Naive B cell (primary cell): ENCODE data around the gene TAOK1. TPM values are rescaled to one million over a fixed set of nuclear protein-coding genes. Genes with fewer than 3 reads are reported as not detected.

ENCODE experiments used
- ATAC-seq, 2 donors: fragments of 150-1000 bp; cut with Tn5 transposase; 2 replicates each; pipeline ENCODE4 v1.10.0; 2021; ENCODE audit warnings: low read depth in 2 of 2, mild to moderate bottlenecking in 2 of 2, moderate library complexity in 2 of 2
- DNase-seq: peaks from one replicate; pipeline ENCODE4 v3.0.0; 2022
- H3K27ac Mint-ChIP-seq, 6 donors: one replicate each; pipeline ENCODE4 v1.8.0; 2020 to 2022; ENCODE audit warnings: mild to moderate bottlenecking in 6 of 6, mixed read lengths in 6 of 6, moderate library complexity in 5 of 6, inconsistent platforms in 2 of 6
- H3K27me3 Mint-ChIP-seq, 3 donors: one replicate each; pipeline ENCODE4 v1.8.0; 2021 to 2022; ENCODE audit warnings: mixed read lengths in 3 of 3, mild to moderate bottlenecking in 1 of 3
- H3K36me3 Mint-ChIP-seq, 2 donors: one replicate each; pipeline ENCODE4 v1.8.0; 2020 to 2022; ENCODE audit warnings: mixed read lengths in 2 of 2, inconsistent platforms in 1 of 2, mild to moderate bottlenecking in 1 of 2
- H3K4me1 Mint-ChIP-seq, 3 donors: one replicate each; pipeline ENCODE4 v1.8.0; 2020 to 2022; ENCODE audit warnings: mixed read lengths in 3 of 3, inconsistent platforms in 1 of 3, mild to moderate bottlenecking in 1 of 3, moderate library complexity in 1 of 3
- H3K4me3 Mint-ChIP-seq, 8 donors: one replicate each; pipeline ENCODE4 v1.8.0; 2020 to 2022; ENCODE audit warnings: mild to moderate bottlenecking in 8 of 8, mixed read lengths in 8 of 8, moderate library complexity in 8 of 8, inconsistent platforms in 2 of 8
- H3K9me3 Mint-ChIP-seq, 7 donors: one replicate each; pipeline ENCODE4 v1.8.0; 2020 to 2022; ENCODE audit warnings: mixed read lengths in 7 of 7, mild to moderate bottlenecking in 5 of 7, inconsistent platforms in 2 of 7, moderate library complexity in 1 of 7
- polyA plus RNA-seq, 6 donors: library from polyadenylated mRNA; unstranded; fragments of 300-500 nt; fragmentation: Illumina TruSeq; gene quantifications; one replicate each; pipeline ENCODE4 v1.2.3, GENCODE V29; 2021; ENCODE audit warnings: low read depth in 6 of 6

TAOK1 gene
- polyA plus RNA-seq, 6 donors from 2014 or later, result 0.06 to 6.9 (median 3.8) TPM

DNA sequence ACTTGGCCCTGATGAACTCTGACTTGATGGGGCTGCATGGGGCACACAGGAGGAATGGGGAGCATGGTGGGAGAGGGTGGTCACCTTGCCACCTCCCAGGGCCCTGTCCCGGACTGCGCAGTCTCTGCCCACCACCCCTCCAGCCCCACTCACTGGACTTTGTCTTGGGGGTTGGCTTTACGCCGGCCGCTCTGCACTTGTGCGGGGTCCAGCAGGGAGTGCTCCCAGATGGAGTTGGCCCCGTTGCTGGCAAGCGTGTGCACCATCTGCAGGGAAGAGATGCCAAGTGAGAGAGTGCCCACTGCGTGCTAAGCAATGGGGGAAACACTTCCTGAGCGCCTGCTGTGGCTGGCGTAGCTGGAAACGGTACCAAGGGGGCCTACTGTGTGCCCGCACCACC is 192.6 kb downstream of the TAOK1 start:
- no peak for ATAC-seq
- peak overlapping the region in 1 of 8 donors; percentile 33 for H3K4me3 Mint-ChIP-seq
- no peaks in the 10 kb centered on the region for H3K27me3 Mint-ChIP-seq
- H3K27ac Mint-ChIP-seq, result no peak overlapping the region
- no peaks in the 10 kb centered on the region for H3K9me3 Mint-ChIP-seq
- peaks cover 8% of the 10 kb centered on the region in 2 donors for H3K36me3 Mint-ChIP-seq
- no peak for DNase-seq
- peaks cover 24 to 56% (median 54%) of the 10 kb centered on the region in 3 donors for H3K4me1 Mint-ChIP-seq

DNA sequence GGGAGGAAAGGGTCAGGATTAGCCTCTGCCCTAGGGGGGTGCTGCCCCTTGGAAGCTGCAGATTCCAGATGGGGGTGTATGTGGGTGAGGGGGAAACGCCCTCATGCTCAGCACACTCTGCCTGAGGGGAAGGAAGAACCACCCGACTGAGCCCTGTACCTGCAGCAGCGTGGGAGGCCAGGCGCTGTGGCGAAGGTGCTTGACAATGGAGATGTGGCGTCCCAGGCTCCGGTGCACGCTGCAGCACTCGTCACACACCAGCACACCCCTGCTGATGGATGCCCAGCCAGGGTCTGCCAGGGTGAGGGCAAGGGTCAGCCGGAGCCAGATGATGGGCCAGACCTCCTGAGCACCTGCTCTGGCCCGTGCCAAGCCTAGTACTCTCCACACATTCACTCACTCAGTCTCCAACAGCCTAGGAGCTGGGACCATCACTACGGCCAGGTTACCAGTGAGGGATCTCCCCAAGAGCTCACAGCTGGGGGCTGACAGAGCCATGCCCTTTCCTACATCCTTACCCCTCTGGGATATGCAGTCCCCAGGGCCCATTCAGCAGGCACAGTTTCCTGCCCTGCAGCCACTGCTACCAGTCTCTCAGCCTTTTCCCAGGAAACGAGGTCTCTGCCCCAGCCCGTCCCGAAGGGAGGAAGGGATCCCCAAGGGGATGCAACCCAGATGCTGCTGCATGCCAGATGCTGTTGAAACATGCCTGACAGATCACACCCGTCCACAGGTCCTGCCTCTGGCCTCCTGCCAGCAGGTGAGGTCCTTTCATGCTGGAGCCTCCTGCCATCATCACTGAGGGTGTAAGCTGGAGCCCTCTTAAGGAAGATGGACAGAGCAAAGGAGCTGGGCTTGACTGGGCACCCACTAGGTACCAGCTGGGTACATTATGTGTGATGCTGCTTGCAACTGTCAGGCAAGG is 193.4 kb downstream of the TAOK1 start:
- Mint-ChIP-seq H3K36me3 (peaks cover 0 to 8% of the 10 kb centered on the region in 2 donors), H3K4me3 (peak overlapping the region in 6 of 8 donors; percentile 15 to 65 (median 50)), H3K4me1 (peaks cover 30 to 63% (median 60%) of the 10 kb centered on the region in 3 donors), H3K9me3 (no peaks in the 10 kb centered on the region), H3K27me3 (no peaks in the 10 kb centered on the region), H3K27ac (peak overlapping the region in 3 of 6 donors; percentile 76 to 90 (median 79))
- ATAC-seq (no peak), DNase-seq (no peak)

DNA sequence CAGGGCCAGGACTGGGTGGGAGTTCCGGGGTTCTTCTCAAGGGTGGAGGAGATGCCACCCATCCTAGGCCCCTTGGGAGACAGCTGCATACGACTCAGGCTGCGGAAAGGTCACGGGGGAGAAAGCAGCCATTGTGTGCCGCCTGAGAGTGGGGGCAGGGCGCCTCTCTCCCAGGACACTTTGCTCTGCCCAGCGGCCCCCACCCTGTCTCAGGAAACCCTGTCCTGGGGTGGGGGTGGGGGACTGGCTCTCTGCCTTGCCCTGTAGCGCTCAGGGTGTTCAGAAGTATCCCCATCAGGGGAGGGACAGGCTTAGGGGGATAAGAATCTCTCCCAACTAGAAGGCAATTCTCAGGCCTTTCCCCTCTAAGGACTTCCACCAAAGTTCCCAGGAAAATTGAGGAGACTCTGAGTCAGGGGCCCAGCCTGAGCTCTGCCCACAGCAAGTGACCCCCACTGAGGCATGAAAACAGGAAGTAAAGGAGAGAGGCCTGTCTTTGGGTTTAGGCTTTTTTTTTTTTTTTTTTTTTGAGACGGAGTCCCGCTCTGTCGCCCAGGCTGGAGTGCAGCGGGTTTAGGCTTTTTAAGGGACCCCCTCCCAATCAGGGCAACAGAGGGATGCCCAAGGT is 194.4 kb downstream of the TAOK1 start:
- Mint-ChIP-seq H3K4me1 (peaks cover 30 to 63% (median 60%) of the 10 kb centered on the region in 3 donors), H3K27me3 (no peaks in the 10 kb centered on the region), H3K4me3 (peak overlapping the region in 7 of 8 donors; percentile 20 to 83 (median 60)), H3K9me3 (no peaks in the 10 kb centered on the region), H3K36me3 (peaks cover 0 to 8% of the 10 kb centered on the region in 2 donors), H3K27ac (peak overlapping the region in 2 of 6 donors; percentile 79 to 90)
- no peak for DNase-seq
- no peak for ATAC-seq

DNA sequence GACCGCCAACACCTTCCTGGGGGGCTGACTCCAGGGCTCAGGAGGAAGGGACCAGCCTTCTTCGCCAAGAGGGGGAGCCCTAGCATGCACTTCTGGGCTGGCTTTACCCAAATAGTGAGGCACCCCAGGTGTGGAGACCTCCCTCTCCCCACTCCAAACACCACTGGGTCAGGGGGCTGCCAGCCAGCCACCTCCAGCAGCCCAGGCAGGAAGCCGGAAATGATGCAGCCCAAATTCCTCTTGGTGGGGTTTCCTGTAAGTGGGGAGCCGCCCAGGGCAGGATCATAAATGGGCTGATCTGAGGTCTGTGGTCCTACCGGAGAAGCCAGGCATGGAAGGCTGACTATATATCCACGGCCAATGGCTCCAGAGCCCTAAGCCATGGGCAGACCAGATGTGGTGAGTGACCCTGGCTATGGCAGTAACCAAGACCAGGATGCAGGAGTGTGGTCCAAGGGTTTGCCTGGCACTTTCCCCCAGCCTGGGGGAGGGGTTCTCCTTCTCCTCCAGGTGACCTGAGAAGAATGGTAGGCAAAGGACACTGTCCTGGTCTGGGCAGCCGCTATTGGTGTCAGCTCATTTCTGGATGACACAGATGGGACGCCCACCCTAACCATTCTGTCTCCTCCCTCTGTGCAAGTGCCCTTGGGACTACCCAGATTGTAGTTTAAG is 195.1 kb downstream of the TAOK1 start:
- DNase-seq, result no peak
- peaks cover 0 to 3% of the 10 kb centered on the region in 2 donors for H3K36me3 Mint-ChIP-seq
- H3K9me3 Mint-ChIP-seq, result no peaks in the 10 kb centered on the region
- H3K4me1 Mint-ChIP-seq, result peaks cover 33 to 66% (median 60%) of the 10 kb centered on the region in 3 donors
- ATAC-seq, result no peak
- H3K27ac Mint-ChIP-seq, result peak overlapping the region in 1 of 6 donors; percentile 56
- H3K4me3 Mint-ChIP-seq, result peak overlapping the region in 6 of 8 donors; percentile 20 to 83 (median 45)
- no peaks in the 10 kb centered on the region for H3K27me3 Mint-ChIP-seq

- Mint-ChIP-seq H3K4me3 (peak overlapping the region in 4 of 8 donors; percentile 54 to 94 (median 86)), H3K9me3 (no peaks in the 10 kb centered on the region), H3K4me1 (peaks cover 42 to 75% (median 71%) of the 10 kb centered on the region in 3 donors), H3K27ac (peak overlapping the region in 1 of 6 donors; percentile 50), H3K27me3 (no peaks in the 10 kb centered on the region), H3K36me3 (no peaks in the 10 kb centered on the region)
- DNase-seq (no peak), ATAC-seq (no peak)
Observed at GRCh38 chr17:29586676-29587469, 196.7 kb downstream of the TAOK1 start.

DNA sequence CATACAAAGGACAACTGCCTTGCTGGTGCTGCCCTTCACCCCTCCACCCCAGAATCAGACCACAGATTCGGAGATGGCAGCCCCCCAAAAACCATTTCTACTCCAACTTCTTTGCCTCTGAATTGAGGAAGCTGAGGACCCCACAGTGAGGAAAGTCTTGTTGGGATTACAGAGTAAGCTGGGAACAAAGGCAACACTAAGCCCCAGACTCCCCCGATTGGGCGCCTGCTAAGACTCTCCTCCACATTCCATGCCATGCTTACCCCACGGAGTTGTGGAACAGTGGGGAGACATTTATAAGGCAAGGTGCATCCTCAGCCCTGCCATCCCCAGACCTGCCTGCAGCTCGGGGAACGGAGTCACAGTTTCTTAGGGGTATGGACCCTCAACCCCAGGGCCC is 197.4 kb downstream of the TAOK1 start:
- Mint-ChIP-seq H3K4me3 (peak overlapping the region; percentile 83 to 94 (median 90)), H3K36me3 (no peaks in the 10 kb centered on the region), H3K27me3 (no peaks in the 10 kb centered on the region), H3K27ac (peak overlapping the region in 3 of 6 donors; percentile 41 to 76 (median 60)), H3K9me3 (no peaks in the 10 kb centered on the region), H3K4me1 (peaks cover 43 to 78% (median 77%) of the 10 kb centered on the region in 3 donors)
- DNase-seq (no peak), ATAC-seq (no peak)

GRCh38 chr17:29588017-29588561 is 197.9 kb downstream of the TAOK1 start:
- Mint-ChIP-seq H3K27ac (peak overlapping the region in 5 of 6 donors; percentile 76 to 95 (median 94)), H3K36me3 (no peaks in the 10 kb centered on the region)

GRCh38 chr17:29588562-29589411 is 198.6 kb downstream of the TAOK1 start:
- Mint-ChIP-seq H3K36me3 (no peaks in the 10 kb centered on the region), H3K27ac (peak overlapping the region in 3 of 6 donors; percentile 67 to 95 (median 76)), H3K9me3 (no peaks in the 10 kb centered on the region)

More at GRCh38 chr17:29588017-29588561, 197.9 kb downstream of the TAOK1 start:
- ATAC-seq (no peak), DNase-seq (no peak)
- Mint-ChIP-seq H3K27me3 (no peaks in the 10 kb centered on the region), H3K4me3 (peak overlapping the region; percentile 83 to 94 (median 90)), H3K9me3 (no peaks in the 10 kb centered on the region), H3K4me1 (peaks cover 48 to 81% (median 79%) of the 10 kb centered on the region in 3 donors)

DNA sequence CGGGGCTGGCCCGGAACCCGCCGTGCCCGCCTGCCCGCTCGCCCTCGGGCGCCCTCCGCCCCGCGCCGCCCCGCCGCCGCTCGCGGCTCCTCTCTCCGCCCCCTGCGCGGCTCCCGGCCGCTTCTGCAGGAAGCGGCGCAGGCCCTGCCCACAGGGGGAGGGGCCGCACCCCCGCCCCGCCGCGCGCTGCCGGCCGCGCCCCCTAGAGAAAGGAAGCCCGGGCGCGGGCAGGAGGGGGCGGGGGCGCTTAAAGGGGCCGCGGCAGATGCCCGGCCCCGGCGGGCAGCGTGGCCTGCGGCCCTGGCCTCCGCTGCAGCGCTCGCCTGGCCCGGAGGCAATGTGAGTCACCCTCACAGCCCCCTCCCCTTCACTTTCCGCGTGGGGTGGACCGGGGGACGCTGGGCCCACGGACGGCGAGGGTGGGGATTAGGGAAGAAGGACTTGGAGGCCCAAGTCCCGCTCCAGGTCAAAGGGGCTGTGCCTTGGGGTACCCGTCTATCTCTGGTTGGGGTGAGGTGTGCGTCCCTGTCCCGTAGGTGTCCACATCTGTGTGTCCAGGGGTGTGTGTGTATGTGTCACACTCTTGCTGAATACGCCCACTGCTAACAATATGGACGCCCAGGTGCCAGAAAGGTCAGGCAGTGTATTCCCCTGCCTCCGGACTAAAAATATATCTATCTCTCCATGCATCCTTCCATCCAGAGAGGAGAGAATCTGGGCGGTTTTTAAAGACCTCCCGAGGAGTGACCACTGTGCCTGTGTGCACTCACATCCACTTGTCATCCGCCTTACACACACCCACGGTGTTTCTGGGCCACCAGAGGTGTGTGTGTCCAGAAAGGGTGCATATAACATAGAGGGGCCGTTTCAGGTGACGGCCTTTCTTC is 199.6 kb downstream of the TAOK1 start, which contains the start of gene GIT1:
TSS of gene GIT1 (minus strand) at position 125 of the 887 bp plus-strand sequence. CDS start 270 bp downstream, outside the sequence.
- H3K4me1 Mint-ChIP-seq, result peaks cover 36 to 77% (median 68%) of the 10 kb centered on the region in 3 donors
- peaks cover 0 to 5% (median 0%) of the 10 kb centered on the region in 3 donors for H3K27me3 Mint-ChIP-seq
- DNase-seq (peak; percentile 85), ATAC-seq (peak; percentile 78 to 81)
- H3K36me3 Mint-ChIP-seq, result no peaks in the 10 kb centered on the region
- no peaks in the 10 kb centered on the region for H3K9me3 Mint-ChIP-seq
- H3K4me3 Mint-ChIP-seq, result peak within 1 kb of the TSS; percentile 85 to 94 (median 92)
- H3K27ac Mint-ChIP-seq, result peak within 1 kb of the TSS in 4 of 6 donors; percentile 27 to 88 (median 73)

More at GRCh38 chr17:29588562-29589411, 198.6 kb downstream of the TAOK1 start:
- ATAC-seq, result peak; percentile 10 to 15
- Mint-ChIP-seq H3K27me3 (no peaks in the 10 kb centered on the region), H3K4me3 (peak overlapping the region; percentile 85 to 94 (median 90)), H3K4me1 (peaks cover 45 to 78% (median 72%) of the 10 kb centered on the region in 3 donors)
- peak; percentile 56 for DNase-seq

- no peaks in the 10 kb centered on the region for H3K9me3 Mint-ChIP-seq
- peak overlapping the region in 2 of 6 donors; percentile 26 to 79 for H3K27ac Mint-ChIP-seq
- ATAC-seq, result no peak
- DNase-seq, result no peak
- H3K27me3 Mint-ChIP-seq, result peaks cover 0 to 10% (median 0%) of the 10 kb centered on the region in 3 donors
- peaks cover 35 to 69% (median 61%) of the 10 kb centered on the region in 3 donors for H3K4me1 Mint-ChIP-seq
- no peaks in the 10 kb centered on the region for H3K36me3 Mint-ChIP-seq
- H3K4me3 Mint-ChIP-seq, result peak overlapping the region; percentile 84 to 94 (median 91)
Observed at GRCh38 chr17:29590411-29591145, 200.4 kb downstream of the TAOK1 start.
